Measurements from ENCODE around the gene CTSD. TPM values are rescaled to one million over a fixed set of nuclear protein-coding genes. Genes with fewer than 3 reads are reported as not detected.

CTSD gene
- total and polyA plus RNA-seq, 2 of the 8 experiments (the other 6 are each of a cell fraction or from before 2014, with no cell fraction given) = 169 to 173 TPM

DNA sequence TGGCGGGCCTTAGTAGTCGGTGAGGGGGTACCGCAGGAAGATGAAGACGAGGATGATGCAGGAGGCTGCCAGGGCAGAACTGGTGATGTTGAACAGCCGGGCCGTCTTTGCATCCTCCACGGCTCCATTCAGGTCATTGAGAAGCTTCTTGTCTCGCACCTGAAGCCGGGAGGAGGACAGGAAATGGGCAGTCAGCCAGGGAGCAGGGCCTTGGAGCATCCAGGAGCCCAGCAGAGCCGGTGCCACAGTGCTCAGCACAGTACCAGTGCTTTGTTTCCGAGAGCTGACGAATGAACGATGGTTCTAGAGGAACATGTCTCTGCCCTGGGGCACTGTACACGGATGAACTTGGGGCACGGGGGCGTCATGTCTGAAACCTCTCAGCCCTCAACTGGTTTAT, 28.5 kb downstream of the CTSD start (continued):
- TF ChIP-seq, protein P1, sequence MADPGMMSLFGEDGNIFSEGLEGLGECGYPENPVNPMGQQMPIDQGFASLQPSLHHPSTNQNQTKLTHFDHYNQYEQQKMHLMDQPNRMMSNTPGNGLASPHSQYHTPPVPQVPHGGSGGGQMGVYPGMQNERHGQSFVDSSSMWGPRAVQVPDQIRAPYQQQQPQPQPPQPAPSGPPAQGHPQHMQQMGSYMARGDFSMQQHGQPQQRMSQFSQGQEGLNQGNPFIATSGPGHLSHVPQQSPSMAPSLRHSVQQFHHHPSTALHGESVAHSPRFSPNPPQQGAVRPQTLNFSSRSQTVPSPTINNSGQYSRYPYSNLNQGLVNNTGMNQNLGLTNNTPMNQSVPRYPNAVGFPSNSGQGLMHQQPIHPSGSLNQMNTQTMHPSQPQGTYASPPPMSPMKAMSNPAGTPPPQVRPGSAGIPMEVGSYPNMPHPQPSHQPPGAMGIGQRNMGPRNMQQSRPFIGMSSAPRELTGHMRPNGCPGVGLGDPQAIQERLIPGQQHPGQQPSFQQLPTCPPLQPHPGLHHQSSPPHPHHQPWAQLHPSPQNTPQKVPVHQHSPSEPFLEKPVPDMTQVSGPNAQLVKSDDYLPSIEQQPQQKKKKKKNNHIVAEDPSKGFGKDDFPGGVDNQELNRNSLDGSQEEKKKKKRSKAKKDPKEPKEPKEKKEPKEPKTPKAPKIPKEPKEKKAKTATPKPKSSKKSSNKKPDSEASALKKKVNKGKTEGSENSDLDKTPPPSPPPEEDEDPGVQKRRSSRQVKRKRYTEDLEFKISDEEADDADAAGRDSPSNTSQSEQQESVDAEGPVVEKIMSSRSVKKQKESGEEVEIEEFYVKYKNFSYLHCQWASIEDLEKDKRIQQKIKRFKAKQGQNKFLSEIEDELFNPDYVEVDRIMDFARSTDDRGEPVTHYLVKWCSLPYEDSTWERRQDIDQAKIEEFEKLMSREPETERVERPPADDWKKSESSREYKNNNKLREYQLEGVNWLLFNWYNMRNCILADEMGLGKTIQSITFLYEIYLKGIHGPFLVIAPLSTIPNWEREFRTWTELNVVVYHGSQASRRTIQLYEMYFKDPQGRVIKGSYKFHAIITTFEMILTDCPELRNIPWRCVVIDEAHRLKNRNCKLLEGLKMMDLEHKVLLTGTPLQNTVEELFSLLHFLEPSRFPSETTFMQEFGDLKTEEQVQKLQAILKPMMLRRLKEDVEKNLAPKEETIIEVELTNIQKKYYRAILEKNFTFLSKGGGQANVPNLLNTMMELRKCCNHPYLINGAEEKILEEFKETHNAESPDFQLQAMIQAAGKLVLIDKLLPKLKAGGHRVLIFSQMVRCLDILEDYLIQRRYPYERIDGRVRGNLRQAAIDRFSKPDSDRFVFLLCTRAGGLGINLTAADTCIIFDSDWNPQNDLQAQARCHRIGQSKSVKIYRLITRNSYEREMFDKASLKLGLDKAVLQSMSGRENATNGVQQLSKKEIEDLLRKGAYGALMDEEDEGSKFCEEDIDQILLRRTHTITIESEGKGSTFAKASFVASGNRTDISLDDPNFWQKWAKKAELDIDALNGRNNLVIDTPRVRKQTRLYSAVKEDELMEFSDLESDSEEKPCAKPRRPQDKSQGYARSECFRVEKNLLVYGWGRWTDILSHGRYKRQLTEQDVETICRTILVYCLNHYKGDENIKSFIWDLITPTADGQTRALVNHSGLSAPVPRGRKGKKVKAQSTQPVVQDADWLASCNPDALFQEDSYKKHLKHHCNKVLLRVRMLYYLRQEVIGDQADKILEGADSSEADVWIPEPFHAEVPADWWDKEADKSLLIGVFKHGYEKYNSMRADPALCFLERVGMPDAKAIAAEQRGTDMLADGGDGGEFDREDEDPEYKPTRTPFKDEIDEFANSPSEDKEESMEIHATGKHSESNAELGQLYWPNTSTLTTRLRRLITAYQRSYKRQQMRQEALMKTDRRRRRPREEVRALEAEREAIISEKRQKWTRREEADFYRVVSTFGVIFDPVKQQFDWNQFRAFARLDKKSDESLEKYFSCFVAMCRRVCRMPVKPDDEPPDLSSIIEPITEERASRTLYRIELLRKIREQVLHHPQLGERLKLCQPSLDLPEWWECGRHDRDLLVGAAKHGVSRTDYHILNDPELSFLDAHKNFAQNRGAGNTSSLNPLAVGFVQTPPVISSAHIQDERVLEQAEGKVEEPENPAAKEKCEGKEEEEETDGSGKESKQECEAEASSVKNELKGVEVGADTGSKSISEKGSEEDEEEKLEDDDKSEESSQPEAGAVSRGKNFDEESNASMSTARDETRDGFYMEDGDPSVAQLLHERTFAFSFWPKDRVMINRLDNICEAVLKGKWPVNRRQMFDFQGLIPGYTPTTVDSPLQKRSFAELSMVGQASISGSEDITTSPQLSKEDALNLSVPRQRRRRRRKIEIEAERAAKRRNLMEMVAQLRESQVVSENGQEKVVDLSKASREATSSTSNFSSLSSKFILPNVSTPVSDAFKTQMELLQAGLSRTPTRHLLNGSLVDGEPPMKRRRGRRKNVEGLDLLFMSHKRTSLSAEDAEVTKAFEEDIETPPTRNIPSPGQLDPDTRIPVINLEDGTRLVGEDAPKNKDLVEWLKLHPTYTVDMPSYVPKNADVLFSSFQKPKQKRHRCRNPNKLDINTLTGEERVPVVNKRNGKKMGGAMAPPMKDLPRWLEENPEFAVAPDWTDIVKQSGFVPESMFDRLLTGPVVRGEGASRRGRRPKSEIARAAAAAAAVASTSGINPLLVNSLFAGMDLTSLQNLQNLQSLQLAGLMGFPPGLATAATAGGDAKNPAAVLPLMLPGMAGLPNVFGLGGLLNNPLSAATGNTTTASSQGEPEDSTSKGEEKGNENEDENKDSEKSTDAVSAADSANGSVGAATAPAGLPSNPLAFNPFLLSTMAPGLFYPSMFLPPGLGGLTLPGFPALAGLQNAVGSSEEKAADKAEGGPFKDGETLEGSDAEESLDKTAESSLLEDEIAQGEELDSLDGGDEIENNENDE (IDR thresholded peaks at IDR 0.05; ENCODE audit: insufficient replicate concordance, low read length) = no peak
- TF ChIP-seq TAF7 (optimal IDR thresholded peaks at IDR 0.05; ENCODE audit: borderline replicate concordance, low read depth, low read length) (no peak), CHD2 (IDR thresholded peaks at IDR 0.05; ENCODE audit: low read length) (no peak), CBX5 (IDR thresholded peaks at IDR 0.05; ENCODE audit: low read depth, low read length) (no peak), CREB1 (IDR thresholded peaks at IDR 0.05) (no peak), SIN3A (conservative IDR thresholded peaks at IDR 0.05 in 1 of 2, IDR thresholded peaks at IDR 0.05 in 1 of 2; ENCODE audit: low read depth in 1 of 2, low read length in 2 of 2) (no peak), POU5F1 (IDR thresholded peaks at IDR 0.05; ENCODE audit: low read depth, low read length) (no peak)
- TF ChIP-seq, protein P2, sequence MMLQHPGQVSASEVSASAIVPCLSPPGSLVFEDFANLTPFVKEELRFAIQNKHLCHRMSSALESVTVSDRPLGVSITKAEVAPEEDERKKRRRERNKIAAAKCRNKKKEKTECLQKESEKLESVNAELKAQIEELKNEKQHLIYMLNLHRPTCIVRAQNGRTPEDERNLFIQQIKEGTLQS (IDR thresholded peaks at IDR 0.05; ENCODE audit: insufficient read depth, low read depth, low read length) = no peak
- TF ChIP-seq, protein P3, sequence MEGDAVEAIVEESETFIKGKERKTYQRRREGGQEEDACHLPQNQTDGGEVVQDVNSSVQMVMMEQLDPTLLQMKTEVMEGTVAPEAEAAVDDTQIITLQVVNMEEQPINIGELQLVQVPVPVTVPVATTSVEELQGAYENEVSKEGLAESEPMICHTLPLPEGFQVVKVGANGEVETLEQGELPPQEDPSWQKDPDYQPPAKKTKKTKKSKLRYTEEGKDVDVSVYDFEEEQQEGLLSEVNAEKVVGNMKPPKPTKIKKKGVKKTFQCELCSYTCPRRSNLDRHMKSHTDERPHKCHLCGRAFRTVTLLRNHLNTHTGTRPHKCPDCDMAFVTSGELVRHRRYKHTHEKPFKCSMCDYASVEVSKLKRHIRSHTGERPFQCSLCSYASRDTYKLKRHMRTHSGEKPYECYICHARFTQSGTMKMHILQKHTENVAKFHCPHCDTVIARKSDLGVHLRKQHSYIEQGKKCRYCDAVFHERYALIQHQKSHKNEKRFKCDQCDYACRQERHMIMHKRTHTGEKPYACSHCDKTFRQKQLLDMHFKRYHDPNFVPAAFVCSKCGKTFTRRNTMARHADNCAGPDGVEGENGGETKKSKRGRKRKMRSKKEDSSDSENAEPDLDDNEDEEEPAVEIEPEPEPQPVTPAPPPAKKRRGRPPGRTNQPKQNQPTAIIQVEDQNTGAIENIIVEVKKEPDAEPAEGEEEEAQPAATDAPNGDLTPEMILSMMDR (IDR thresholded peaks at IDR 0.05; ENCODE audit: control extremely low read depth in 1 of 3, insufficient read depth in 1 of 3, low read depth in 1 of 3, low read length in 3 of 3) = no peak
